Lower lobe of right lung (tissue), 2 donors: ENCODE measurements around the gene IDUA. TPM values are rescaled to one million over a fixed set of nuclear protein-coding genes. Genes with fewer than 3 reads are reported as not detected.
A peak's percentile ranks its signal among the peaks of the same experiment; 100 is the strongest.
"Not testable (repeated sequence)": the region's sequence is repeated elsewhere in the genome, so short reads cannot be mapped to it uniquely, and the experiment has no call there.

Experiments
- ATAC-seq, 2 donors: fragments of 200-7000 bp; cut with Tn5 transposase; one replicate each; pipeline ENCODE4 v1.9.1; 2020 to 2022; ENCODE audit warnings: mild to moderate bottlenecking in 2 of 2, moderate library complexity in 2 of 2
- DNase-seq: peaks from one replicate; pipeline ENCODE4 v3.0.0-alpha.2; 2020
- H3K27ac ChIP-seq: fragments of 200-600 bp; one replicate; pipeline ENCODE4 v1.8.0; 2022
- H3K27me3 ChIP-seq: fragments of 200-600 bp; one replicate; pipeline ENCODE4 v1.8.0; 2022; ENCODE audit warnings: low read depth
- H3K36me3 ChIP-seq: fragments of 200-600 bp; one replicate; pipeline ENCODE4 v1.8.0; 2022; ENCODE audit warnings: mild to moderate bottlenecking
- H3K4me1 ChIP-seq: fragments of 200-600 bp; one replicate; pipeline ENCODE4 v1.8.0; 2022
- H3K4me3 ChIP-seq: fragments of 200-600 bp; one replicate; pipeline ENCODE4 v1.8.0; 2022; ENCODE audit warnings: mild to moderate bottlenecking
- H3K9me3 ChIP-seq: fragments of 200-600 bp; one replicate; pipeline ENCODE4 v1.8.0; 2022
- CTCF ChIP-seq: fragments of 200-600 bp; IDR thresholded peaks from one replicate; pipeline ENCODE4 v1.8.0; 2022; ENCODE audit warnings: antibody characterized with exemption, mild to moderate bottlenecking
- intact Hi-C: fragments of 100-400 bp; cut with DNase I; formaldehyde crosslinking; loops from one replicate; pipeline ENCODE4 v1.11.0; 2022
- total RNA-seq: library from RNA; stranded (reverse); fragmentation: NEBNext Ultra II Directional; extraction: Animal tissue kit (Norgen Biotek cat#: 25700); gene quantifications from one replicate; pipeline ENCODE4 v1.2.1, GENCODE V29; 2021
- donor health status: DM: no; HTN: yes; CAD: no; lungs with severe emphysema.

Gene IDUA
- total RNA-seq, 1 donor from 2014 or later = 46.0 TPM

GRCh38 chr4:996030-996996, 9.5 kb downstream of the IDUA start:
- ATAC-seq = no peak
- H3K9me3 ChIP-seq = no peaks in the 10 kb centered on the region
- no peaks in the 10 kb centered on the region for H3K36me3 ChIP-seq
- intact Hi-C loops = no loop called here
- DNase-seq = no peak
- peak overlapping the region; percentile 43 for H3K4me3 ChIP-seq
- H3K27ac ChIP-seq = no peak overlapping the region
- TF ChIP-seq CTCF = no peak
- H3K27me3 ChIP-seq = peaks cover 35% of the 10 kb centered on the region
- peaks cover 28% of the 10 kb centered on the region for H3K4me1 ChIP-seq

- Histone ChIP-seq H3K27ac (no peak overlapping the region), H3K36me3 (no peaks in the 10 kb centered on the region), H3K4me3 (peak overlapping the region; percentile 43), H3K27me3 (peaks cover 42% of the 10 kb centered on the region), H3K9me3 (no peaks in the 10 kb centered on the region), H3K4me1 (peaks cover 32% of the 10 kb centered on the region)
- ATAC-seq = no peak
- intact Hi-C loops = no loop called here
- TF ChIP-seq CTCF = no peak
- DNase-seq = no peak
Observed at GRCh38 chr4:996997-997374, 10.1 kb downstream of the IDUA start.

- peak overlapping the region; percentile 43 for H3K4me3 ChIP-seq
- H3K9me3 ChIP-seq = no peaks in the 10 kb centered on the region
- ATAC-seq (peak; percentile 15 to 43), DNase-seq (no peak)
- TF ChIP-seq CTCF = no peak
- no peaks in the 10 kb centered on the region for H3K36me3 ChIP-seq
- H3K4me1 ChIP-seq = peaks cover 33% of the 10 kb centered on the region
- H3K27me3 ChIP-seq = peaks cover 47% of the 10 kb centered on the region
- intact Hi-C loops = no loop called here
- no peak overlapping the region for H3K27ac ChIP-seq
Observed at GRCh38 chr4:997375-998071, 10.7 kb downstream of the IDUA start.

DNA sequence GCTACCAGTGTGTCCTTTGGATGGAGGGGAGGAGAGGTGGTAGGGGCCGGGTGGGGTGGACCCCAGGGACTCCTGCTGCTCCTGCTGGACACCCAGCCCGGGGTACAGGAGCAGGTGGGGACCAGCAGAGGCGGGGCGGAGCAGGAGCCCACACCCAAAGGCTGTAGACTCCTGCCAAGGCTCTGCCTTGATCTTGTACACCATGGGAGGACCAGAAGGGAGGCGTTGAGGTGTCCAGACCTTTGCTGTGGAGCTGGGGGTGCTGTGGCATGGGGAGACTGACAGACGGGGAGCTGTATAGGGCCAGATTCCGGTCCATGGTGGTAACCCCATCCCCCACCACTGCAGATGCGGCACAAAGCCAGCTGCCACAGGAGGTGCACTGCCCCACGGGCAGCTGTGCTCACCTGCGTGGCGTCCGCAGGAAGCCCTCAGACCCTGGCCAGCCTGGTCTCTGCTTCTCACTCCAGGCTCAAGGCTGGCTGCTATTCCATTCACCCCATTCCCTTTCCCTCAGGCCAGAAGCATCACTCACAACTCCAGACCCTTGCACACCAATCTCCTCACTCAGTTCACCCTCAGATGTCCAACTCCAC, 11.3 kb downstream of the IDUA start:
- Histone ChIP-seq H3K27me3 (peaks cover 54% of the 10 kb centered on the region), H3K4me3 (no peak overlapping the region), H3K9me3 (no peaks in the 10 kb centered on the region), H3K4me1 (peaks cover 33% of the 10 kb centered on the region), H3K36me3 (no peaks in the 10 kb centered on the region), H3K27ac (no peak overlapping the region)
- no peak for TF ChIP-seq CTCF
- ATAC-seq (peak in 1 of 2 donors; percentile 2), DNase-seq (no peak)
- intact Hi-C loops = no loop called here

GRCh38 chr4:999240-999863, 12.5 kb downstream of the IDUA start:
- Histone ChIP-seq H3K4me1 (peaks cover 29% of the 10 kb centered on the region), H3K27me3 (peaks cover 65% of the 10 kb centered on the region)
- H3K36me3 ChIP-seq, ATAC-seq, H3K4me3 ChIP-seq, H3K9me3 ChIP-seq, DNase-seq, intact Hi-C loops, H3K27ac ChIP-seq: not testable (repeated sequence)
